HG02623 (cell line): ENCODE results near the gene TRIML1.
"Not testable (repeated sequence)": the region's sequence is repeated elsewhere in the genome, so short reads cannot be mapped to it uniquely, and the experiment has no call there.

ENCODE experiments used
- ATAC-seq: cut with Tn5 transposase; IDR thresholded peaks from one replicate; pipeline ENCODE4 v1.9.1; 2021; ENCODE audit warnings: moderate library complexity; ENCODE audit not compliant: unreplicated experiment

Gene TRIML1

DNA sequence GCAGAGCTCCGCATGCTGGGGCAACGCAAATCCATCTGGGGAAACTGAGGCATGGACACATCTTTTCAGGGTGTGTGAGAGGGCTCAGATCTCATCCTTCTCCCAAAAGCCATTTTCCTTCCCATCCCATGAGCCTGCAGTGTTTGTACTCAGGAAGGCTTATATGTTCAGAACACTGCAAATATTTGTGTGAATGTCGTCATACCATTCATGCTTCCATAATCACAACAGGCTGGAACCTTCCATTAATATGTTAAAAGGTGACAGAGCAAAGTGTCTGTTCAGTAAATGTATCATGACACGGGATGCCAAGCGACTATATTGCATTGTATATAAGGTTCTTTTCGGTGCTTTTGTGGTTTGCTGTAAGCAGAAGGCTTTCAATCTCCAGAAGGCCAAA, 8.5 kb downstream of the TRIML1 start:
- ATAC-seq = no peak

GRCh38 chr4:188154668-188155405, 15.6 kb downstream of the TRIML1 start:
- no peak for ATAC-seq

GRCh38 chr4:188158336-188158735, 19.1 kb downstream of the TRIML1 start:
- ATAC-seq = no peak

DNA sequence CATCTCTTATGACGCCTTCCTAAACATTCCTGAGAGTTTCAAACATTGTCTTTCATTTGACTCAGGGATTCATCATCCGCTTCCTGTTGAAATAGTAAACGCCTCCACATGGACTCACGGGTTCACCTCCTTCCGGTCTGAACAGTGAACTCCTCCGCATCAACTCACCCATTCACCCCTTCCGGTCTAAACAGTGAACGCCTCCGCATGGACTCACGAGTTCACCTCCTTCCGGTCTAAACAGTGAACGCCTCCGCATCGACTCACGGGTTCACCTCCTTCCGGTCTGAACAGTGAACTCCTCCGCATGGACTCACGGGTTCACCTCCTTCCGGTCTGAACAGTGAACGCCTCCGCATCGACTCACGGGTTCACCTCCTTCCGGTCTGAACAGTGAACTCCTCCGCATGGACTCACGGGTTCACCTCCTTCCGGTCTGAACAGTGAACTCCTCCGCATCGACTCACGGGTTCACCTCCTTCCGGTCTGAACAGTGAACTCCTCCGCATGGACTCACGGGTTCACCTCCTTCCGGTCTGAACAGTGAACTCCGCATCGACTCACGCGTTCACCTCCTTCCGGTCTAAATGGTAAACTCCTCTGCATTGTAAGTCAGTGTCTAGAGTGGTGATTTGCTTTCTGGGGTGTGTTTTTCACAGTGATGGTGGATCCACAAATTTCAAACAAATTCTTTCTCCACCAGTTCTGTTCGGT, 20.4 kb downstream of the TRIML1 start:
- not testable (repeated sequence) for ATAC-seq

GRCh38 chr4:188160406-188160805, 21.2 kb downstream of the TRIML1 start:
- no peak for ATAC-seq

- ATAC-seq = no peak
Observed at GRCh38 chr4:188161167-188161566, 21.9 kb downstream of the TRIML1 start.

DNA sequence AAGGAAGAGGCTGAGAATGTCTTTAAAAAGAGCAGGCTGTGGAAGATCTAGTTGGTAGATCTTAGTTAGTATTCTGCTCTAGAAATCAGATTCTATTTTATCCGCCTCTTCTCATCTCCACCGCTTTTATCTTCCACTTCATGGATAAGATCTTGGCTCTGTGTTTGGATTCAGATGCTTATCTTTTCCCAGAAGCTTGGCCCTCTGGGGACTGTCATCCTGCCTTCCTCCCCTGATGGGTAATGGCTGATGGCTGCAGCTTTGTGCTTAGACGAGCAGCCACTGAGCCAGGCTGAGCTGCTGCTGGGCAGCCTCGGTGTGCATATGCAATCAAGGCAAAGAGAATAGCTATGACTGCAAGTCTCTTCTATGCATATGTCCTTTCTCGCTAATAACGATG, 23.5 kb downstream of the TRIML1 start:
- no peak for ATAC-seq

DNA sequence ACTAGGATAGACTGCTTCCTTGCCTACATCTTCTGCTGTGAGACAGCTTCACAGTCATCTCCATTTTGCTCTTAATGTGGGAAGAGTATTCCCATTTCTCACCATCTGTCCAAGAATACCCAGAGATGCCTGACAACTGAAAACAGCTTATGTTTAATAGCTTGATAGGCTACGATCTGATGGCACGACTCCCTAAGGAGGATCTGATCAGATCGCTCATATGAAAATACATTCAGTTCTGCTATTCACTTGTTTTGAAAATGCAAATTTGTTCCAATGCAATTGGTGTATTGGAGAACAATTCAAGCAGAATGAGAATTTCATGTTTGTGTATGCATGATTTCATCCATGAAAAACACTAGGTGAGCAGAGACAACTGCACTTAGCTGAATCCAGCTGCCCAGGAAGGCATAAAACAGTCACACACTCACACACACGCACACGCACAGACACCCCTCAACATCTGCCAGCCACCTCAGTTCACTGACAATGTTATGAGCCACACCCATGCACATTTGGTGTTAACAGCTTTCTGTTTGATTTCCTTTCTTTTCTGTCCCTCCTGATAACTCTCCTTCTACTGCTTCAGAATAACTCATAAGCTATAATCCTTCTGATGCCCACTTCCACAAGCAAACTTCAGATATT, 29.6 kb downstream of the TRIML1 start:
- no peak for ATAC-seq

- no peak for ATAC-seq
Observed at GRCh38 chr4:188171551-188171950, 32.3 kb downstream of the TRIML1 start.

DNA sequence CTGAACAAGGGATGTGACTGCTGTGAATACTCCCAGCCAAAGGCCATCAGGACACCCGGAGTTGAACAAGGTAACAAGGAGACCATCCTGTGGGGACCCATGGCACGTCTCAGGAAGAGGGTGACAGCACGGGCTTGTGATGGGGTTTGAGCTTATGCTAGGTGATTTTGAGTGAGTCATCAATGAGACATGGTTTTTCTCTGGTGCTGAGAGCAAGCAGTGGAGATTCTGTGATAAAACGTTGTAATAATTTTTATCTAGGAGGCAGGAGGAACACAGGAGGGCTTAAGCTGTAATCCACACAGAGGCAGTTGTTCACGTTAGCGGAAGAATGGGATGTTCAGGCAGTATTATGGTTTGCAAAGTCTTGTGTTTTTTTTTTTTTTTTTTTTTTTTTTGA, 36.0 kb downstream of the TRIML1 start:
- ATAC-seq = no peak

DNA sequence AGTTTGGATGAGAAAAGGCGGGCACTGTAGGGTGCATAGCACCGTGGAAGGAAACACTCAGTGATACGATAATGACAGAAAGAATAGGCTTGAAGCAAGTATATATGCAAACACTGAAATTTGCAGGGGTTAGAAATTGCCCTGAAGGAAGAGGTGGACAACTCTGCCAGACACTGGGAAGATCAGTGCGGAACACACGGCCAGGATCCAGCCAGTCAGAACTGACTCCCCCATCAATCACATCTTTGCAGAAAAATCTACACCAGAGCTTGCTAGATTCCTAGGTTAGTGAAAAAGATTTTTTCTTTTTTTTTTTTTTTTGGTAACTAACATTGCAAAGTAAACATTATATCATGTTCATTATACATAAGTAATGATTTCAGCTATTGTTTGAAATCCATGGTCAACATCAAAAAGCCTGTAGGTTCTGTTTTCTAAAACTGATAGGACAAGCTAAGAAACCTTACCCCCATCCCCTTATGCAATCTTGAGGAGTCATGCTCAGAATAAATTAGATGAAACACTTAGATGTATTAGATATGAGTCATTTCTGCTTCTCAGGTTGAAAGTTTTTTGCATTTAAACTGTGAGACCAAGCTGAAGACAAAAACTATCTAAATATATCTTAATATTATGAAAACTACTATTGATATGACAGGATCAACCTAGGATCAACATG, 38.9 kb downstream of the TRIML1 start:
- no peak for ATAC-seq

DNA sequence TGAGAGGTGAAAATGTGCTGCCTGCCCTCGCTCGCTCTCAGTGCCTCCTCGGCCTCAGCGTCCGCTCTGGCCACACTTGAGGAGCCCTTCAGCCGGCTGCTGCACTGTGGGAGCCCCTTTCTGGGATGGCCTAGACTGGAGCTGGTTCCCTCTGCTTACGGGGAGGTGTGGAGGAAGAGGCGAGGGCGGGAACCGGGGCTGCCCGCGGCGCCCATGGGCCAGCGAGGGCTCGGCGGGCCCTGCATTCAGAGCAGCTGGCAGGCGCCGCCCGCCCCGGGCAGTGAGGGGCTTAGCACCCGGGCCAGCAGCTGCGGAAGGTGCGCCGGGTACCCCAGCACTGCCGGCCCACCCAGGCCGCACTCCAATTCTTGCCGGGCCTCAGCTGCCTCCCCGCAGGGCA, 39.6 kb downstream of the TRIML1 start:
- ATAC-seq = no peak

DNA sequence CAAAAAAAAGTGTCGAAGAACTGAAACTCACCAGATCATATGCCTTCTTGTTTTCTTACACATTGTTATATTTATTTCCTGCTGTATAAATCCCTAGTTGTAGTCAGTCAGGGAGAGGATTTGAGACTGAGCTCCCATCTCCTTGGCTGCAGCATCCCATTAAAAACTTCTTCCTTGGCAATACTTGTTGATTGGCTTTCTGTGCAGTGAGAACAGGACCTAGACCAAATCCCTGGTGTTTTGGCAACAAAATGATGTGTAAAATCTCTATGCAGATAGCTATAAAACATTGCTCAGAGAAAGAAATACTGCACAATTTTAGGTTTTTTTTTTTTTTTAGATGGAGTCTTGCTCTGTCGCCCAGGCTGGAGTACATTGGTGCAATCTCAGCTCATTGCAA, 47.9 kb downstream of the TRIML1 start:
- ATAC-seq = no peak

- no peak for ATAC-seq
Observed at GRCh38 chr4:188190461-188190860, 51.2 kb downstream of the TRIML1 start.

DNA sequence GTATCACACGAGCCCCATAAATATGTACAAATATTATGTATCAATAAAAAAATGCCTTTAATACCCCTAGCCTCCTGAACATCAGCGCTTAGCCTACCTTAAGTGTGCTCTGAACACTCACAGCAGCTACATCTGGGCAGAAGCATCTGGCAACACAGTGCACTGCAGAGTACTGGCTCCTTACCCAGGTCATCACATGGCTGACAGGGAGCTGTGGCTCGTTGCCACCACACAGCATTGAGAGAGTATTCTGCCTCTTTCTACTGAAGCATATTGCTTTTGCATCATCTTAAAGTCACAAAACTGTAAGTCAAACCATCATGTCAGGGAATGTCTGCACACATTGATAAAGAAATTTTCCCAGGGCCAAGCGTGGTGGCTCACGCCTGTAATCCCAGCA, 55.2 kb downstream of the TRIML1 start:
- ATAC-seq = no peak

GRCh38 chr4:188195389-188195985, 56.2 kb downstream of the TRIML1 start:
- no peak for ATAC-seq

DNA sequence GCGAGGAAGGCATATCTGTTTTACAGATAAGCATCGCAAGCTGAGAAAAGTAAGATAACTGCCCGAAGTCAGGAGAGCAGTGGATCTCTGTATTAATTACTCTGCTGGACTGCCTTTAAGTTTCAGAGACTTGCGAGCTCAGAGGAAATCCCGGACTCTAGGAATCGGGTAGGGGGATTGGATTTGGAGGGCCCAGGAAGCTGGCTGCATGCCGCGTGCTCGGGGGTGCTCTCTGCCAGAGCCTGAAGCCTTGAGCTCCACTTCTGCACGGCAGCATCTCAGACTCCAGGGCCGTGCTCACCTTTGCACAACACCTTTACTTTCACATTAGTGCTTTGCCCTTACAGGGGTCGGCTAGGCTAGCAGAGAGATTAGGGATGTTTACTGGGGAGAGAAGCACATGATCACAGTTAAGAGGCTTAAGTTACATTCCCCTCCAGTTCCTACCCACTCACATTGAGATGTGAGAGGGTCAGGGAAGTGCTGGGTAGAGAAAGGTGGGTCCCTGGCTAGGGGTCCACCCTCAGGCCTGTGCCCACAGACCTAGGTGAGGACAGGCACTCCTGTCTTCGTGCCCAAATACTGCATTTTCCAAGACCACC, 57.0 kb downstream of the TRIML1 start:
- ATAC-seq = no peak
